Stimulated activated CD4-positive, alpha-beta T cell treated with anti-CD3 and anti-CD28 coated beads, Interleukin-15, amount 100 ng/mL, for 24 hours (primary cell): ENCODE data around the gene CRB2.
A peak's percentile ranks its signal among the peaks of the same experiment; 100 is the strongest.

ENCODE experiments used
- DNase-seq: peaks from one replicate; pipeline ENCODE4 v3.0.0-alpha.2; 2020

Gene CRB2

DNA sequence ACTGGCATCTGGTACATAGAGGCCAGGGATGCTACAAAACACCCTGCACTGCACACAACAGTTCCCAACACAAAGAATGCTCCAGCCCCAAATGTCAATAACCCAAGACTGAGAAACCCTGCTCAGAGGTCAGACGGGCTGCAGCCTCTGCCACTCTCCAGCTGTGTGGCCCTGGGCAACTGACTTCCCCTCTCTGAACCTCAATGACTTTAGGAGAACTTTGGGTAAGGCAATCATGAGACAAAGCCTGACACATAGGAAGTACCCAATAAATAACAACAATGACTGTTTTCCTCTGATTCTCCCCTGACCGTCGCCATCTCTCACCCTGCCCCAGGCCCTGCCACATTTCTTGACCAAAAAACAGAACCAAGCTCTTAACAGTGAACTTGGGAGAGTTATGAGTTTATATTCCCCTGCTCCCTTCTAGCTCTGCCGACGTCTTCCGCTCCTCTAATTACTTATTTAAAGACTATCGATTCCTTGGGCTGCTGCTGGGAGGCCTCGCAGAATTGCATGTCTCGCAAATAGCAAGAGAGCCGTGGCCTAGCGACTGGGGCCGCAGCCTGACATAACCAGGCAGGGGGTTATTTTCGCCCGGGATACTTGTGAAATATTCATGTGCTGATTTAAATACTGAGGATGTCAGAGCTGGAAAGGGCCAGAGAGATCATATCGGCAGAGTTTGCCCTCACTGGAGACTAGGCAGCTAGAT is 24.5 kb upstream of the CRB2 start:
- DNase-seq: no peak

DNA sequence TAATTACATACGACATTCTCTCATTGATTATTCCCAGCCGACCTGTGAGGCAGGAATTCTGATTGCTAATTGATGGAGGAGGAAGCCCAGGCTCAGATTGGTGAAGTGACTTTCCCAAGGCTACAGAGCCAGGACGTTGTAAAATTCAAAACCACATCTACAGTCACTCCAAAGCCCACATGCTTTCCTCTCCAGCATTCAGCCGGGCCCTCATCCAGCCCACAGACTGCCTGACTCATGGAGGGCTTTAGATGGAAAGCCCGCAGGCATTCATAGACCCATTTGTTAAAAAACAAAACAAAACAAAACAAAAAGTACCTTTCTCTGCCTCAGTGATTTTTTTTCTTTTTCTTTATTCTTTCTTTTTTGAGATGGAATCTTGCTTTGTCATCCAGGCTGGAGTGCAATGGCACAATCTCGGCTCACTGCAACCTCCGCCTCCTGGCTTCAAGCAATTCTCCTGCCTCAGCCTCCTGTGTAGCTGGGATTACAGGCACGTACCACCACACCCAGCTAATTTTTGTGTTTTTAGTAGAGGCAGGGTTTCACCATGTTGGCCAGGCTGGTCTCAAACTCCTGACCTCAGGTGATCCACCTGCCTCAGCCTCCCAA is 22.8 kb upstream of the CRB2 start:
- peak; percentile 23 for DNase-seq

DNA sequence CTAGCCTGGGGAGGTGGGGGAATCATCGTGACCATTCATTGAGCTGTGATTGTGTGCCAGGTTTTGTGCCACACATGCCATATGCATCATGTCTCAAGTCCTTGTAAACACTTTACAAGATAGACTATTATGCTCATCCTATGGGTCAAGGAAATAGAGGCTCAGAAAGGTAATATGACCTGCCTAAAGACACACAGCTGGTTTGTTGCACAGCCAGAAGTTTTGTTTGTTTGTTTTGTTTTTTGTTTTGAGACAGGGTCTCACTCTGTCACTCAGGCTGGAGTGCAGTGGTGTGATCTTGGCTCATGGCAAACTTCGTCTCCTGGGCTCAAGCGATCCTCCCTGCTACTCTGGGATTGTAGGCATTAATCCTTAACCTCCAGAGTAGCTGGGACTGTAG is 21.4 kb upstream of the CRB2 start:
- no peak for DNase-seq

DNA sequence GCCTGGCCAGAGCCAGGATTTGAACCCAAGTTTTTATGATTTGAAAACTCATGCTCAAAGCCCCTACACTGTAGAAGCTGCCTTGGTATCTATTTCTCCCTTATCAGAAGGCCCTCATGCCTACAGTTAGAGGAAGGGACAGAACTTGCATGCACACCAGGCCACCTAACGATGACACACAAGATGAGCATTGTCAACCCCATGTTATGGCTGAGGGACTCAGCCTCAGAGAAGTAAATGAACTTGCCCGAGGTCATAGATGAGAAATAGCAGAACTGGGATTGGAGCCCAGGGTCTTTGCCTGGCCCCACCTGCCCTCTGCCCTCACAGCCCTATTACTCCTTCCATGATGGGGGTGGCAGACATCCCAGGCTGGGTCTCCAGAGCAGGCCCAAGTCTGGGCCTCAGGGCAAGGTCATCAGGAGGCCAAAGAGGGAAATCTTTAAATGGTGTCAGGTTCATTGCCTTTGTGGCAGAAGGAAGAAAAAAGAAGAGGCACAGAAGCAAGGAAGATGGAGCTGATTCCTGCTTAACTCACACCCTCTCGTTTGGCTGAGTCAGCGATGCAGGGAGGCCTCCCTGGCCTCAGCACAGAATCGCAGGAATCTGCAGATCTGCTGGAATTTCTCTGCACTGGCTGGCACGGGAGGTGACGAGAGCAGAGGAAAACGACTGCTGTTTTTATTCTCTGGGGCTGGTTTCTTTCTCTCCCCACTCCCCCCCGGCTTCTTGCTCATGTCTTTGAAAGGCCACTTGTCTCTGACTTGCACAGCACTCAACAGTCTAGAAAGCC is 20.6 kb upstream of the CRB2 start:
- no peak for DNase-seq

DNA sequence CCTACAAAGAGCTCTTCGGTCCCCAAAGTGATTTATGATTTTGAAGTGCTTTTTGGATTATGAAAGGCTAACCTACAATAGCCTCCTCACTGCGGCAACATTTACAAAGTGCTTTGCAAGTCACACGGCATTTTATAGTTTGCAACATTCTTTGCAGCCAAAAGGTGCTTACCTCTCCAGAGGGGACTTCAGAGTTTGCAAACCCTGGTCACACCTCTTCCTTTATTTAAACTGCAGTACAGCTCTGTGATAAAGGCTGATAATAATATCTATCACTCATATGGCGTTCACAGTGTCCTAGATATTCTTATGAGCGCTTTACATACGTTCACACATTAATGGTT is 20.0 kb upstream of the CRB2 start:
- DNase-seq: no peak

DNA sequence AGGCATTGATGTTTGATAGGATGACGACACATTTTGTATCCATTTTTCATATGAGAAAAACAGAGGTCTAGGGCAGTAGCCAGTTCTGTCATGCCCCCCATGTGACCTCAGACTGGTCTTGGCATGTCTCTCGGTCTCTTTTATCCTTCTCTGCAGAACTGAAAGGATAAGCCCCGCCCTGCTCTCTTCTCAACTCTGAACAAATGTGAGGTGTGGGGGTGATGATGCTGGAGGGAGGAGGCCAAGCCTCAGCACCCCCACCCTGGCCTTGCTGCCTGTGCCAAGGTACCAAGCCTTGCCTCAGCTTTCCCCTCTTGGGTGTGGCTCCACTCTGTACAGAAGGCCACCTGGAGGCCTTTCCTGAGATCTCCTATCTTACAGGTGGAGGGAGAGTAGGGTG is 19.5 kb upstream of the CRB2 start:
- no peak for DNase-seq

DNA sequence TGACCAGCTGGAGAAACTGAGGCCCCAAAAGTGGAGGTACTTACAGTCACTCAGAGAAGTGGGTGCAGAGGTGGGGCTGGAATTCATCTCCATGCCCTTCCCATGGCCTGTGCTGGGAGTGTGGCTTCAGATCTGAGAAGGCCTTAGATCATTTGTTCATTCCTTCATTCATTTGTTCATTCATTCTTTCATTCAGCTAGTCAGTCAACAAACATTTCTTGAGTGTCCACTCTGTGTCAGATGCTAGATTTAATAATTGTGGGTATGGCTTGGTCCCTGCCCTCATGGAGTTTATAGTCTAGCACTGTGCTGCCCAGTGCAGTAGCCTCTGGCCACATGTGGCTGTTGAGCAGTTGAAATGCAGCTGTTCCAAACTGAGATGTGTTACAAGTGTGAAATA is 19.0 kb upstream of the CRB2 start:
- no peak for DNase-seq

DNA sequence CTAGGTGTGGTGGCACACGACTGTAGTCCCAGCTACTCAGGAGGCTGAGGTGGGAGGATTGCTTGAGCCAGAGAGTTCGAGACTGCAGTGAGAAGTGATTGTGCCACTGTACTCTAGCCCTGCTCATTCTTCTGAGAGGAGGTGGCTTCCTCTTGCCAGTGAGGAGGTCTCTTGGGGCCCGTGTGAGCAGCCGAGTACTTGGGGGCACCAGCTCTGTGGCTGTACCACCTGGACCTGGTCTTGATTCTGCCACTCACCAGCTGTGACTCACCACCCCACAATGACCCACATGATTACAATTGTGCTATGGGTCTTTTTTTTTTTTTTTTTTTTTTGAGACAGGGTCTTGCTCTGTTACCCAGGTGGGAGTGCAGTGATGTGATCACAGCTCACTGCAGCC is 18.0 kb upstream of the CRB2 start:
- DNase-seq: no peak

DNA sequence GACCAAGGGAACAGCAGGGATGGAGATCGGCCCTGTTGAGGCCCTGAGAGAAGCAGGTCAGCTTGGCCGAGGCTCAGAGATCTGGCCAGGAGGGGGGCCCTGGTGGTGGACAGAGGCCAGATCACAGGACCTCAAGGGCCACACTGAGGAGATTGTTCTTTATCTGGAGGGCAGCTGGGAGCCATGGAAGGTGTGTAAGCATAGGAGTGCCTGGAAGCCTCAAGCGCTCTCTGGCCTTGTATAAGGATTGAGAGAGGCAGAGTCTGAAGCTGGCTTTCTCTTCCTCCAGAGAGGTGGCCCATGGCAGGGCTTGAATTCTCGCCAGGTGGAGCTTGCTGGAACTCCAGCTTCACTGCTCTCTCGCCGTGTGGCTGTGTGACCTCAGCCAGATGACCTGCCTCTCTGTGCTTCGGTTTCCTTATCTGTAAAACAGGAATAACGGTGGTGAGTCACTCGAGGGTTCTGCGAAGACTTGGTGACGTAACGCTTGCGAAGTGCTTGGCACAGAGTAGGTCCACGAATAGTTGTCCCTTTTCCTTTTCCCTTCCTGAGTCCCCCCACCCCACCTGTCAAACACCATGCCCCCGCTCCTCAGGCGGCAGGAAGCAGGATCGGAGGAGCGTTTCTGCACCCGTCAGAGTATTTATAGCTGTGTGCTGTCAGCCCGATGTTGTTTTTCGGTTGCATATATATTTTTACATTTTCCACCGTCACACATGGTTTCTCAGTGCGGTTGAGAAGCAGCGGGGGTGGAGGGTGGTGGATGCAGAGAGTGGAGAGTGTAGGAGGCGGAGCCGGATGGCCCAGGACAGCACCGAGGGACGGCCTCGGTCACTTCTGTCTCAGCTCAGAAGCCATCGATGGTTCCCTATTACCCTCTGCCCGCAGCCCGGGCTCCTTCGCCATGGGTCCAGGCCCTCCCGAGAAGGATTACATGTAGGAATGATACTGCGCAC is 17.0 kb upstream of the CRB2 start:
- DNase-seq: peak; percentile 87

DNA sequence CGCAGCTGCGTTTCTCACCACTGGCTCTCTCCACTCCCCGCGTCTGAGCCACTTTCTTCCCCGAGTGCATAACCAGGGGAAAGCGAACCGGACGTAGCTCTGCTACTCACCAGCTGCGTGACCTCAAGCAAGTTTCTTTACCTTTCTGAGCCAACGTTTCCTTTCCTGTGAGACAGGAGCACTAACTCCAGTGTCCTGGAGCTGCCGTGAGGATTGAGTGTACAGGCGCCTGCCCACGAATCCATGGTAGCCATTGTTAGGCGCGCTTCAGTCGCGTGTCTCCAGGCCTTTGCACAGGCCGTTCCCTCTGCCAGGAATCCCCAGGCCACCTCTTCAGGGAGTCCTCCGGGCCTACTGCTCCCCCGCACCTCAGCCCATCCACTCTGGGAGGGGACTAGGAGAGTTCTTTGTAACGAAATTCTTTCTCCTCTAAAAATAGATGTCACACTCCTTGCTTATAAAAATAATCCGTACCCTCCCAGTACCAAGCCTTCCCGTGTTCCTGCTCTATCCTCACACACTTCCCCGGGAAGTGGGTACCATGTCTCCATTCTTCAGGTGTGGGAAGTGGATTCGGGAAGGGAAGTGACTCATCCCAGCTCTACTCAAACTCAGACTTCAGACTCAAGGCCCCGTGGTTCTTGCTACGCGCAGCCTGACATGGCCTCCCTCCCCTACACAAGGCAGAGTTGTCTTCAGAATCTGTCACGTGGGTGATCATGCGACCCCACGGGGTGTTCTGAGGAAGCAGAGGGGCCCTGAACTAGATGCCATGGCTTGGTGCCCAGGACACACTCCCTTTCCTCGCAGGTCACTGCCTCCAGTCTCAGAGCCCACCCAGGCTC is 16.1 kb upstream of the CRB2 start:
- DNase-seq: peak; percentile 84

DNA sequence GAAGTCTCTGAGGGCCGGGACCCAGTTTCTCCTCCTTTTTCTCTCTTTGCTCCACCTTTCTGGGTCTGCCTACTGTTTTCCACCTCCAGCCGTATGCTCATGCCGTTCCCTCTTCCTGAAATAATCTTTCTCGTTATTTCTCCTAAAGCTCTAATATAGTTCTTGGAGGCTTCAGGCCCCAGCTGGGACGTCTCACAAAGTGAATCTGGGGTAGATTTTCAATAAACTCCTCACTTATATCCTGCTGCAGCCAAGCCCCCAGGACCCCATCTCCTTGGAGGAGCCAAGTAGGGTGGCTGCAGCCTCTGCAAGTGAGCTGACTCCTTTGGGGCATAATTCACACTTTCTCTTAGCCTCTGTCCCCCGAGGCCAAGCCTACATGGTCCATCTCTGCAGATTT is 14.2 kb upstream of the CRB2 start:
- DNase-seq: no peak

DNA sequence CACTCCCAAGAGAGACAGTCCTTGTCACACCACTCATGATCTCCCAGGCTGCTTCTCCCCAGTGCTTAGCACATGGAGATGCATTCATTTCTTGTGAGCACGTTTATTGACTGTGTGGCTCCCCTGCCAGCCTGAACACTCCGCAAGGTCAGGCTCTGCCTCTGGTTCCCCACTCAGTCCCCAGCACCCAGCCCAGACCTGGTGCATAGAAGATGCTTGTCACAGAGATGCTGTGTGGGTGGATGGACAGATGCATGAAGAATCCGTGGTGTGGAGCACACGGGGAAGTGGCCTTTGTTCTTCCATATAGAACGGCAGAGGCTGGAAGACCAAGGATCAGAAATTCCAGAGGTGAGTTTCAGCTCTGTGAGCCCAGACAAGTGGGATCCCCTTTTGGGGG is 13.8 kb upstream of the CRB2 start:
- no peak for DNase-seq

DNA sequence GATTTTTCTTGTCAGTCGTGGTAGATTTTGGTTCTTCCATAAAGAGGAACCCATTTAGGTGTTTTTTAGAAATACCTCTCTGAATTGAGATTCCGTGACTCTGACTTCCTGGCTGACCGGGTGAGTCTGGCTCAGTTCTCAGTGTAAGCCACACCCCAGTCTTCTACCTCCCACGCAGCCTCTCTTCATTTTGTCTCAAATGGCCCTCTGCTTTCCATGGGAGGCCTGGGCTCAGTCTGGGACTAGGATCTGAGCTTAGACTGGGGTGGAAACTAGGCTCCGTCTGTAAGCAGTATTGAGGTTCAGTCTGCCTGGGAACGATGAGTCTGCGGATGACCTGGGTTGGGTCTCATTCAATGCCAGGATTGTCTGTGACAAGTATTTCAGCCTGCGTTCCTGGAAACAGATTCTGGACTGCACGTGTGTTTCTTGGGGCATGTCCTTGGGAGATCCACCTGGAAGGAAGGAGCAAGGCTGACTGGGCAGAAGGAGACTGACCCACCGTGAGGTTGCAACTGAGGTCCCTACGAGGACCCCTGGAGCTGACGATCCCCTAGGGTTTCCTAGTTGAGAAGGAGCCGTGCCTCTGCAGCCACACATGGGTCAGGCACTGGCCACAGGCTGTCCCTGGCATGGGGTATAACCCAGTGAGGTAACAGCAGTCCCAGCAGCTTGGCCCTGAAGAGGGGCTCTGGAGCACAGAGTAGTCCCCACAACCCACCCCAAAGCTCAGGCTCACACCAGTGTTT is 12.4 kb upstream of the CRB2 start:
- DNase-seq: no peak

DNA sequence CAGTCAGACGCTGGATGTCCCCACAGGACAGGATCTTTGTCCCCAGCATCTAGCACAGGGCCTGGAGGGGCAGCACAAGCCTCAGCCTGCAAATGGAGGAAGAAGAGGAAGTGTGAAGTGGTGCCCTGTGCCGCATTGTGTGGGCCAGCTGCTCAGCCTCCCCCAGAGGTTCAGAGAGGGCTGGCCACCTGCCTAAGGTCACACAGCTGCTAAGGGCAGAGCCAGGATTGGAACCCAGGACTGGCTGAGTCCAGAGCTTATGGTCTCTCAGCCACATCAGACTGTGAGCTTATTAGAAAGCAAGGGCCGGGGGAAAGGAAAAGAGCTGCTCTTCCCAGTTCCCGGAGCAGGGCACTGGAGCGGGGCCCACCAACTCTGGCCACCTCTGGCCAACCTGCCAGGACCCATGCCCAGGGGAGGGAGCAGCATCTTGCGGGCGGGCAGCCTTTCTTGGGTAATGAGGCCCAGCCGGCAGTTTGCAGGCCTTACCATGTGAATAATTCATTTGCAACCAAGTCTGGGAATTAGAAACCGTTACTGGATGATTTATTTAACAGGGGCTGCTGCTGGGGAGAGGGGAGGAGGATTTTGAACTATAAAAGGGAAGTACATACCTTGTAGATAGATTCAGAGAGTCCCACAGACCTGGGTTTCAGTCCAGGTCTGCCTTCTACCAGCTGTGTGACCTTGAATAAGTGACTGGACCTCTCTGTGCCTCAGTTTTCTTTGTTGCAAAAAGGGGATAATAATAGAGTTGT is 11.6 kb upstream of the CRB2 start:
- no peak for DNase-seq

DNA sequence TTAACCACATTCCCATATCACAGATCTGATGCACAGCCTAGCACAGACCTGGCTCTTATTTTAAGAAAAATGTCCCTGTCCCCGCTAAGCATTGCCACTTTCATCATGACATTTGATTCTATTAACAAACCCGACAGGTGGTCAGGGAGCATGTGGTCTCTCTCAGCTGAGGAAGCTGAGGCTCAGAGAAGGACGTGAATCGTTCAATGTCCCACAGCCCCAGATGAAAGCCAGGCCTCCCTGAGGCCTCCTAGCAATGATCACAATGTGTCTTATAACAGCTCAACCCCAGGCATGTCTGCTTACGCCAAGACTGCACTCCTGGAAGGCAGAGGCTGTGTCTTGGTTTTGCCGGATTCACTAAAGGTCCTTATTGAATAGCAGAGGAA is 10.4 kb upstream of the CRB2 start:
- no peak for DNase-seq

DNA sequence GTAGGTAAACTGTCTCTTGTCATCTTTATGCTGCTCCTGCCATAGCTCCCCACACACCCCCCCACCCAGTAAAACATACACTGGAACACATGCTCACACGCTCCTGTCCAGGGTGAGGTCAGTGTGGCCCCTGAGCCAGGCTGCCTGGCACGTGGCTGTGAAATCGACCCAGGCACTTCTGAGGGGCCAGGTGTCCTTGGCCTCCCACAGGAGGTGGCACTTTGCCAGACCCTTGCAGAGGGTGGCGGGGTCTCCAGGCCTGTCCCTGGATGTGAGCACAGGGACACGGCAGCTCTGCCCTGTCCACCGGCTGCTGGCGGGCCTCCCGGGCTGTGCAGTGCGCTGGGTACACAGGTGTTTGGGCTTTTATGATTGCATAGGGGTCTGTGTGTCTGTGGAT is 10.0 kb upstream of the CRB2 start:
- no peak for DNase-seq

DNA sequence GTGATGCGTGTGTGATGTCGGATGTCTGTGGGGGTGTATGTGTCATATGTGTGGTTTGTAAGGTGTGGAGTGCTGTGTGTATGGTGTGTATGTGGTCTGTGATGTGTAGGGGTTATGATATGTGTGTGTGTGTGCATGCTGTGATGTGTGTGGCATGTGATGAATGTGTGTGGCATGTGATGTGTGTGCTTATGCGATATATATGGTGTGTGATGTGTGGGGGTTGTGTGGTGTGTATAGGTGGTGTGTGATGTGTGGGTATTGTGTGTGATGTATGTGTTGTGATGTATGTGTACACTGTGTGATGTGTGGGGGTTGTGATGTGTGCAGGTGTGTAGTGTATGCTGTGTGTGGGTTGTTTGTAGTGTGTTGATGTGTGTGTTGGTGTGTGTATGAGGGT is 9.2 kb upstream of the CRB2 start:
- no peak for DNase-seq

DNA sequence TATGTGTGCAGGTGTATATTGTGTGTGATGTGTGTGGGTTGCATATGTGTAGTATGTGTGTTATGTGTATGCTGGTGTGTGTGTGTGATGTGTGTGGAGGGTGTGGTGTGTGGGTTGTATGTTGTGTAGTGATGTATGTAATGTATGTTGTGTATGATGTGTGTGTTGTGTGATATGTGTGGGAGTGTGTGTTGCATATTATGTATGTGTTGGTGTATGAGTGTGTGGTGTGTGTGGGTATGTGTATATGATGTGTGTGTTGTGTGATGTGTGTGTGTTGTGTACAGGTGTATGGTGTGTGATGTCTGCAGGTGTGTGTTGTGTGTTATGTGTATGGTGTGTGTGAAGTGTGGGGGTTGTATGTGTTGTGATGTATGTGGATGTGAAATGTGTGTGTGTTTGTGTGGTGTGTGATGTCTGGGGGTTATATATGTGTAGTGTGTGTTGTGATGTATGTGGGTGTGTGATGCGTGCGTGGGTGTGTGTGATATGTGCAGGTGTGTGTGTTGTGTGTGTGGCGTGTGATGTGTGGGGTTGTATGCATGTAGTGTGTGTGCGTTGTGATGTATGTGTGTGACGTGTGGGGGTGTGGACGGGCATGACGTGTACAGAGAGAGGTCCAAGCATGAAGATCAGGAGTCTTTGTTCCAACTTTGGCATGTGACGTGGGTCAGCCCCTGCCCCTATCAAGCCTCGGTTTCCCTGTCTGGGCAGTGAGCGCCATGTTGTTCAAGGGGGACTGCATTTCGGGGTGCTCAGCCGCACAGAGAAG is 8.5 kb upstream of the CRB2 start:
- no peak for DNase-seq

DNA sequence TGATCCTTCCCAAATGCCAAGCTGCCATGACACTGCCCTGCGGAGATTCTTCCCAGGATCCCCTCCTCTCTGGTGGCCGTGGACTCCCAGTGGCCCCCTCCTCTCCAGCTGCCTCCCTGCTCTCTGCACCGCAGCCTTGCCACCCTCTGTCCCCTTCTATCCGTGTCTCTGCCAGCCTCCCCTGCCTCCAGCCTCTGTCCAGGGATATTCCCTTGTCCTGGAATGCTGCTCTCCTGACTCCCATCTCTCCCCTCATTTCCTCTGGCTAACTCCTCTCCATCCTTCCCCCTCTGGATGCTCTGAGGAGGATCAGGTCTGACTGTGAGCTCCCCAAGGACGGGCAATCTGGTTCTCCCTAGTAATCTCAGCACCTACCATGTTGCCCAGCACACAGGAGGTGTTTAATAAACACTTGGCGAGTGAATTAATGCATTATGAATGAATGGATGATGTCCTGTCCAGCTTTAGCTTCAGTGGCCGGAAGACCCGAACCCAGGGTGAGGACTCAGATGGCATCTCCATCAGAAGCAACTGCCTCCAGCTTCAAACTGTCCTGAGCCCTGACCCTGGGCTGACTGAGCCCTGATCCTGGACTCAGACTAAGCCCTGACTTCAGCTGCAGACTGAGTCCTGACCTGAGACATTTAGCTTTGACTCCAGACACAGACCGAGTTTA is 7.5 kb upstream of the CRB2 start:
- no peak for DNase-seq
